Cardiac muscle cell (in vitro differentiated cells and primary cell): ENCODE measurements around the gene NCBP3. TPM values are rescaled to one million over a fixed set of nuclear protein-coding genes. Genes with fewer than 3 reads are reported as not detected.

Source experiments
- DNase-seq, 2 donors: peaks; one replicate each; pipeline versions ENCODE4 v3.0.0 to v3.0.0-alpha.2; 2010 to 2017; ENCODE audit warnings: low read depth in 1 of 2, low spot score in 1 of 2
- H3K27ac ChIP-seq: fragments of 200-600 bp; sonication (generic); 2 replicates; pipeline ENCODE4 v1.5.1; 2016
- H3K27me3 ChIP-seq: fragments of 200-600 bp; sonication (generic); 2 replicates; pipeline ENCODE4 v1.6.0; 2016; ENCODE audit warnings: control low read depth
- H3K36me3 ChIP-seq: fragments of 200-600 bp; sonication (generic); 2 replicates; pipeline ENCODE4 v1.5.1; 2016; ENCODE audit warnings: control low read depth
- H3K4me1 ChIP-seq: fragments of 200-600 bp; sonication (generic); 2 replicates; pipeline ENCODE4 v1.8.1; 2017; ENCODE audit warnings: low read depth, mild to moderate bottlenecking, mixed run types
- H3K4me3 ChIP-seq: fragments of 200-600 bp; sonication (generic); 2 replicates; pipeline ENCODE4 v1.5.1; 2016; ENCODE audit warnings: mild to moderate bottlenecking
- H3K9me3 ChIP-seq: fragments of 200-600 bp; sonication (generic); 2 replicates; pipeline ENCODE4 v1.5.1; 2017; ENCODE audit warnings: low read depth, mild to moderate bottlenecking, control low read depth
- polyA plus RNA-seq: library from polyadenylated mRNA; unstranded; fragments of >200 nt; fragmentation: Nextera tagmentation; extraction: Ambion mirVana; gene quantifications from 2 replicates; pipeline ENCODE4 v1.2.1, GENCODE V29; 2016
- total RNA-seq: library from RNA; depleted of rRNA; stranded (reverse); fragments of >200 nt; gene quantifications from 2 replicates; pipeline ENCODE4 v1.2.3, GENCODE V29; 2016
- TF ChIP-seq, protein P1 (sequence below): IDR thresholded peaks from 2 replicates; pipeline ENCODE4 v1.5.1; 2012; ENCODE audit warnings: low read depth, mild to moderate bottlenecking, low read length

NCBP3 gene
- total and polyA plus RNA-seq, 2 experiments from 2014 or later = 27.0 to 32.2 TPM

DNA sequence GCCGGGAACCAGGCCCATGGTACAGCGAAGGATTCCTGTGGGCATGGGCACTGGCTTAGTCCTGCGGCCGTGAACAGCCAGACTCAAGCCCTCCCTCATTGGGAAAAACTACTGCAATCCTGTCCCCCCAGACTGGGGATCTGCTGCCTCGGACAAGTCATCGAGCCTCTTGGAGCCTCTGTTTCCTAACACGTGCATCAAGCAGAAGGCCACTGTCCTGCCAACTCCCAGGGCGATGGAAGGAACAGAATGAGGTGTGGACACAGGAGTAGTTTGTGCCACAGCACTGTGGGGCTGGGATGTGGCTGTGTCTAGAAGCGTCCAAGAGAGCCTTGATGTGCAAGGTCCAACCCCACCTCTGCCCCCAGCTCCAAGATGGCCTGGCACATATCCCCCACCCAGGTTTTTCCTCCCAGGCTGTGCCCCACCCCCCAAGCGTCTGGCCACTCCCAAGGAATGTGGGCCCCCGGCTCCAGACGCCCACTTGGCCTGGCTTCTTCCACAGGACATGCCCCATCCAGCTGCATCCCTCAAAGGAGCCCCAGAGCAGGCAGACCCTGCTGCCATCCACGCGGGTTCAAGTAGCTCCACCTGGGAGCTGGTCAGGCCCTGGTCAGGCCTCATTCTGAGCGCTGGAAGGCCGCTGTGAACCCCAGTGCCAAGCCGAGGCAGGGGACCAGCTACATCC, 43.4 kb upstream of the NCBP3 start:
- TF ChIP-seq, protein P1, sequence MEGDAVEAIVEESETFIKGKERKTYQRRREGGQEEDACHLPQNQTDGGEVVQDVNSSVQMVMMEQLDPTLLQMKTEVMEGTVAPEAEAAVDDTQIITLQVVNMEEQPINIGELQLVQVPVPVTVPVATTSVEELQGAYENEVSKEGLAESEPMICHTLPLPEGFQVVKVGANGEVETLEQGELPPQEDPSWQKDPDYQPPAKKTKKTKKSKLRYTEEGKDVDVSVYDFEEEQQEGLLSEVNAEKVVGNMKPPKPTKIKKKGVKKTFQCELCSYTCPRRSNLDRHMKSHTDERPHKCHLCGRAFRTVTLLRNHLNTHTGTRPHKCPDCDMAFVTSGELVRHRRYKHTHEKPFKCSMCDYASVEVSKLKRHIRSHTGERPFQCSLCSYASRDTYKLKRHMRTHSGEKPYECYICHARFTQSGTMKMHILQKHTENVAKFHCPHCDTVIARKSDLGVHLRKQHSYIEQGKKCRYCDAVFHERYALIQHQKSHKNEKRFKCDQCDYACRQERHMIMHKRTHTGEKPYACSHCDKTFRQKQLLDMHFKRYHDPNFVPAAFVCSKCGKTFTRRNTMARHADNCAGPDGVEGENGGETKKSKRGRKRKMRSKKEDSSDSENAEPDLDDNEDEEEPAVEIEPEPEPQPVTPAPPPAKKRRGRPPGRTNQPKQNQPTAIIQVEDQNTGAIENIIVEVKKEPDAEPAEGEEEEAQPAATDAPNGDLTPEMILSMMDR = no peak
- Histone ChIP-seq H3K36me3 (no peaks in the 10 kb centered on the region), H3K4me3 (no peak overlapping the region), H3K27ac (no peak overlapping the region), H3K4me1 (peaks cover 14% of the 10 kb centered on the region), H3K9me3 (no peaks in the 10 kb centered on the region), H3K27me3 (peaks cover 8% of the 10 kb centered on the region)
- DNase-seq = no peak

DNA sequence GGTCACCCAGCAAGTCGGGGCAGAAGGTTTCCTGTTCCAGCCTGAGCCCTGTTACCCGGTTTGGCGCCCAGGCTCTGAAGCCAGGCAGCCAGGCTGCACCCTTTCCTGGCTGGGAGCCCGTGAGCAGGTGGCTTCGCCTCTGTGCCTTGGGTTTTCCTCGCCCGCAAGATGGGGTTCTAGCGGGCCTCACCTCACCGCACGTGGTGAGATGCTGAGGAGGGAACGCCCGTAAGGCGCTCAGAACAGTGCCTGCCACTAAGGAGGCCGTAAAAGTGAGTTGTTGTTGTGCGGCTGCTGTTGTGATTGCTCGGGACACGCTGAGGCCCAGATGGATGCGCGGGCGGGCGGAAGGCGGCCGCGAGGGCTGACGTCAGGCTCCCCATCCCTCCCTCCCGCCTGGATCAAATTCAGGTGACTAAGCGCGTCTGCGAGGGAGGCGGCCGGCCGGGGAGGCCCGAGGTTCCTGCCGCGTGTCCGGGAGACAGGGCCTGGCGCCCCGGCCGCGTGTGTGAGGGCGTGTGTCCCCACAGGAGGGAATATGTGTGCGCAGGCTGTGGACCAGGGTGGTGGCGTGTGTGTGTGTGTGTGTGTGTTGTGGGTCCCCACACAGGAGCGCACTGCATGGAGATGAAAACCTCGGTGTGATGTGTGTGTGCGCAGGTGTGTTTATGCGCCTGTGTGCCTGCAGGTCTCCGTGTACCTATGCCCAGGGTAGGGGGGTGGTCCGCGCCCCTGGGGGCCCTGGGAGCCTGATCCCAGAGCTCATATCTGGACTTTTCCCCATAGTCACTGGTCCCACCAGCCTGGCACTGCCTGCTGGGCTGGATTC, 42.5 kb upstream of the NCBP3 start:
- Histone ChIP-seq H3K27me3 (peaks cover 8% of the 10 kb centered on the region), H3K27ac (no peak overlapping the region), H3K36me3 (no peaks in the 10 kb centered on the region), H3K4me1 (peaks cover 9% of the 10 kb centered on the region), H3K9me3 (no peaks in the 10 kb centered on the region), H3K4me3 (no peak overlapping the region)
- DNase-seq = peak in 1 of 2 donors; percentile 94
- TF ChIP-seq, protein P1 = no peak

DNA sequence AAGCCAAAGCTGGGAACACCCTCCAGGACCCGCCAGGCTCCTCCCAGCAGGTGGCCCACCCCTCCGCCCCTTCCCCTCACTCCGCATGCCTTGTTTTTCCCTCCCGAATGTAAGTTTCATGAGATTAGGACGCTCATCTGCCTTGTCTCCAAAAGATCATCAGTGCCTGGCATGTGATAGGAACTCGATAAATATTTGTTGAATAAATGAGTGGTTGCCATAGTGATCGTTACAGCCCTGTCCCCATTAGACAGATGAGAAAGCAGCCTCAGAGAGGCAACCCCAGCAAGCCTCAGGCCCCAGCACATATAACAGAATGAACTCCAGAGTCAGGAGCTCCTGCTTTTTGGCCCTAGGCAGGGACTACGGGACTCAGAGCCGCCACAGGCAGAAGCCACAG, 41.8 kb upstream of the NCBP3 start:
- H3K9me3 ChIP-seq = no peaks in the 10 kb centered on the region
- peaks cover 7% of the 10 kb centered on the region for H3K4me1 ChIP-seq
- H3K27me3 ChIP-seq = peaks cover 8% of the 10 kb centered on the region
- H3K36me3 ChIP-seq = no peaks in the 10 kb centered on the region
- DNase-seq = no peak
- no peak overlapping the region for H3K27ac ChIP-seq
- TF ChIP-seq, protein P1 = no peak
- no peak overlapping the region for H3K4me3 ChIP-seq

DNA sequence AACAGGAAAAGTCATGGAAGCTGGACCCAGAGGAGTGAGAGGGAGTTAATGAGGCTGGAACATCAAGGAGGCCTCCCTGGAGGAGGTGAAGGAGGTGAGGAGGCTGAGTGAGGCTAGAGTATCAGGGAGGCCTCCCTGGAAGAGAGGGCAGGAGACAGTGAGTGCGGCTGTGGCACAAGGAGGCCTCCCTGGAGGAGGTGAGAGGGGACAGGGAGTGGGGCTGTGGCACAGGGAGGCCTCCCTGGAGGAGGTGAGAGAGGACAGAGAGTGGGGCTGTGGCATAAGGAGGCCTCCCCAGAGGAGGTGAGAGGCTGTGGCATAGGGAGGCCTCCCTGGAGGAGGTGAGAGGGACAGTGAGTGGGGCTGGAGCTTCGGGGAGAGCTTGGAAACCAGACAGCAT, 41.3 kb upstream of the NCBP3 start:
- Histone ChIP-seq H3K9me3 (no peaks in the 10 kb centered on the region), H3K36me3 (no peaks in the 10 kb centered on the region), H3K27me3 (peaks cover 8% of the 10 kb centered on the region), H3K4me1 (peaks cover 7% of the 10 kb centered on the region), H3K27ac (no peak overlapping the region), H3K4me3 (no peak overlapping the region)
- TF ChIP-seq, protein P1 = no peak
- DNase-seq = no peak

DNA sequence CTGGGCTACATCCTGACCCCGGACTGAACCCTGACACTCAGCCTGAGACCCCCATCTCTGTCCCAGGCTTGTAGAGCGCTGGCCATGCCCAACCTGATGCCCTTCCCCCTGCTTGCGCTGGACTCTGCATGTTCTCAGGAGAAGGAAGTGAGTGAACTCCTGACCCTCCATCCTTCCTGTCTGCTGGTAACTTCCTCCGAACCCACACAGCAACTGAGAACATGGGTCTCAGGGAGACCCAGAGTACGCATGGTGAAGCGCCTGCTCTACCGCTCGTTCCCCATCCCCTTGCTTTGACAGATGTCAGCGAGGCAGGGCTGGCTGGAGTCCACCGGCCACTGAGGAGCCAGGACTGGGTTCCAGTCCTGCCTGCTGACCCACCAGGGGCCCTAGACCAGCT, 40.7 kb upstream of the NCBP3 start:
- Histone ChIP-seq H3K27ac (no peak overlapping the region), H3K4me1 (peaks cover 4% of the 10 kb centered on the region), H3K9me3 (no peaks in the 10 kb centered on the region), H3K27me3 (peaks cover 5% of the 10 kb centered on the region), H3K36me3 (no peaks in the 10 kb centered on the region), H3K4me3 (no peak overlapping the region)
- TF ChIP-seq, protein P1 = no peak
- no peak for DNase-seq
